Hematopoietic multipotent progenitor cell treated with erythropoietin and hydrocortisone succinate and interleukin-3 and kit ligand, for 15 days (in vitro differentiated cells): ENCODE results near the gene P2RY4.
"Not testable (repeated sequence)": the region's sequence is repeated elsewhere in the genome, so short reads cannot be mapped to it uniquely, and the experiment has no call there.

ENCODE experiments used
- DNase-seq: peaks from one replicate; pipeline ENCODE4 v3.0.0-alpha.2; 2015; ENCODE audit warnings: low spot score

The P2RY4 gene

GRCh38 chrX:70260104-70260503 lies at the start of gene P2RY4:
P2RY4 (minus strand) TSS chrX:70260204; CDS start chrX:70259624, 580 bp downstream.
- DNase-seq, result no peak

- no peak for DNase-seq
Observed at GRCh38 chrX:70301716-70302115, 41.7 kb upstream of the P2RY4 start.

- no peak for DNase-seq
Observed at GRCh38 chrX:70293621-70294020, 33.6 kb upstream of the P2RY4 start.

- no peak for DNase-seq
Observed at GRCh38 chrX:70292788-70293187, 32.8 kb upstream of the P2RY4 start.

GRCh38 chrX:70289793-70290770 lies 30.1 kb upstream of the P2RY4 start, which contains the start of the genes KIF4A and PDZD11:
KIF4A (plus strand) TSS chrX:70290104; CDS start chrX:70290459, 355 bp downstream.
PDZD11 (minus strand) TSS chrX:70289927; CDS start chrX:70289341, 586 bp downstream.
- peak; percentile 78 for DNase-seq

GRCh38 chrX:70289168-70289792 lies 29.3 kb upstream of the P2RY4 start:
- DNase-seq, result no peak

GRCh38 chrX:70281951-70282350 lies 21.9 kb upstream of the P2RY4 start, which contains the start of gene RAB41:
RAB41 (plus strand) TSS chrX:70282172; CDS start chrX:70282218, 46 bp downstream.
- no peak for DNase-seq

- DNase-seq, result no peak
Observed at GRCh38 chrX:70280573-70280972, 20.6 kb upstream of the P2RY4 start.

- no peak for DNase-seq
Observed at GRCh38 chrX:70279081-70279480, 19.1 kb upstream of the P2RY4 start.

GRCh38 chrX:70274029-70274428 lies 14.0 kb upstream of the P2RY4 start:
- DNase-seq, result not testable (repeated sequence)

- no peak for DNase-seq
Observed at GRCh38 chrX:70268034-70268433, 8.0 kb upstream of the P2RY4 start, which contains the start of gene ARR3. ARR3 (plus strand) TSS chrX:70268334; CDS start chrX:70269386, 1,052 bp downstream.

- DNase-seq, result no peak
Observed at GRCh38 chrX:70264784-70265183, 4.8 kb upstream of the P2RY4 start.

- peak; percentile 12 for DNase-seq
Observed at GRCh38 chrX:70262952-70263567, 3.1 kb upstream of the P2RY4 start.

- no peak for DNase-seq
Observed at GRCh38 chrX:70257423-70258288, 2.3 kb downstream of the P2RY4 start.

GRCh38 chrX:70255452-70255851 lies 4.6 kb downstream of the P2RY4 start:
- no peak for DNase-seq

GRCh38 chrX:70254909-70255308 lies 5.1 kb downstream of the P2RY4 start:
- DNase-seq, result no peak

GRCh38 chrX:70254063-70254400 lies 6.0 kb downstream of the P2RY4 start:
- no peak for DNase-seq

- DNase-seq, result no peak
Observed at GRCh38 chrX:70253377-70254062, 6.5 kb downstream of the P2RY4 start.

GRCh38 chrX:70252491-70252890 lies 7.5 kb downstream of the P2RY4 start:
- peak; percentile 17 for DNase-seq

GRCh38 chrX:70247252-70247651 lies 12.8 kb downstream of the P2RY4 start:
- no peak for DNase-seq

- no peak for DNase-seq
Observed at GRCh38 chrX:70244881-70245280, 15.1 kb downstream of the P2RY4 start.
